ENCODE data around the gene ISOC2. TPM values are rescaled to one million over a fixed set of nuclear protein-coding genes. Genes with fewer than 3 reads are reported as not detected.
A peak's percentile ranks its signal among the peaks of the same experiment; 100 is the strongest.

ISOC2 gene
- total RNA-seq, 6 experiments from 2014 or later = 69.4 to 222 (median 100) TPM

GRCh38 chr19:55503502-55504251 is 42.2 kb upstream of the ISOC2 start:
- no peak for TF ChIP-seq POLR2A (IDR thresholded peaks at IDR 0.05)
- TF ChIP-seq, protein P1, sequence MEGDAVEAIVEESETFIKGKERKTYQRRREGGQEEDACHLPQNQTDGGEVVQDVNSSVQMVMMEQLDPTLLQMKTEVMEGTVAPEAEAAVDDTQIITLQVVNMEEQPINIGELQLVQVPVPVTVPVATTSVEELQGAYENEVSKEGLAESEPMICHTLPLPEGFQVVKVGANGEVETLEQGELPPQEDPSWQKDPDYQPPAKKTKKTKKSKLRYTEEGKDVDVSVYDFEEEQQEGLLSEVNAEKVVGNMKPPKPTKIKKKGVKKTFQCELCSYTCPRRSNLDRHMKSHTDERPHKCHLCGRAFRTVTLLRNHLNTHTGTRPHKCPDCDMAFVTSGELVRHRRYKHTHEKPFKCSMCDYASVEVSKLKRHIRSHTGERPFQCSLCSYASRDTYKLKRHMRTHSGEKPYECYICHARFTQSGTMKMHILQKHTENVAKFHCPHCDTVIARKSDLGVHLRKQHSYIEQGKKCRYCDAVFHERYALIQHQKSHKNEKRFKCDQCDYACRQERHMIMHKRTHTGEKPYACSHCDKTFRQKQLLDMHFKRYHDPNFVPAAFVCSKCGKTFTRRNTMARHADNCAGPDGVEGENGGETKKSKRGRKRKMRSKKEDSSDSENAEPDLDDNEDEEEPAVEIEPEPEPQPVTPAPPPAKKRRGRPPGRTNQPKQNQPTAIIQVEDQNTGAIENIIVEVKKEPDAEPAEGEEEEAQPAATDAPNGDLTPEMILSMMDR (IDR thresholded peaks at IDR 0.05) = peak; percentile 94 to 97 (median 94)
- no peaks in the 10 kb centered on the region for H3K9me3 ChIP-seq
- ATAC-seq = peak; percentile 87 to 97 (median 94)
- no peak overlapping the region for H3K27ac ChIP-seq
- intact Hi-C loops (cut with DNase I) = no loop called here
- peak; percentile 86 to 95 (median 88) for DNase-seq
- H3K4me1 ChIP-seq = no peaks in the 10 kb centered on the region
- 21% methylated on average over 44 of the region's 64 CpGs for WGBS (ENCODE audit: insufficient coverage, low coverage, low lambda C conversion rate, missing lambda C conversion rate)
- H3K27me3 ChIP-seq = no peaks in the 10 kb centered on the region
- H3K4me3 ChIP-seq = peak overlapping the region; percentile 28 to 45 (median 37)
- H3K36me3 ChIP-seq = no peaks in the 10 kb centered on the region

DNA sequence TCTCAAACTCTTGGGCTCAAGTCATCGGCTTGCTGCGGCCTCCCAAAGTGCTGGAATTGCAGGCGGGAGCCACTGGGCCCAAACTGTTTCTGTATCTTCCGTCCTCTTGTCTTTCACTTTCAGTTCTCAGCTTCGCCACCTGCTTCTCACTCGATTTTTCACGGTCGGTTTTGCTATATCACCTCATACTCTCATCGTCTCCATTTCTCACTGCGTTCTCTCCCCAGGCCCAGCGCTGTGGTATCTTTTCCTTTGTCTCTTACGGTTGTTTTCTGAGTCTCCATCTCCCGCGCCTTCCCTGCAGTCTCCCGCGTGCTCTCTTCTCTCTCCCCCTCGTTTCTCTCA is 41.7 kb upstream of the ISOC2 start:
- Histone ChIP-seq H3K27ac (no peak overlapping the region), H3K9me3 (no peaks in the 10 kb centered on the region), H3K4me1 (no peaks in the 10 kb centered on the region), H3K4me3 (no peak overlapping the region), H3K36me3 (no peaks in the 10 kb centered on the region), H3K27me3 (no peaks in the 10 kb centered on the region)
- WGBS (ENCODE audit: insufficient coverage, low coverage, low lambda C conversion rate, missing lambda C conversion rate) = 74% methylated on average over 9 of the region's 17 CpGs
- TF ChIP-seq POLR2A (IDR thresholded peaks at IDR 0.05) = no peak
- TF ChIP-seq, protein P1 (IDR thresholded peaks at IDR 0.05) = no peak
- no peak for DNase-seq
- intact Hi-C loops (cut with DNase I) = no loop called here
- ATAC-seq = no peak

GRCh38 chr19:55502197-55502952 is 40.9 kb upstream of the ISOC2 start:
- Histone ChIP-seq H3K27ac (no peak overlapping the region), H3K9me3 (no peaks in the 10 kb centered on the region), H3K27me3 (no peaks in the 10 kb centered on the region), H3K4me3 (no peak overlapping the region), H3K36me3 (no peaks in the 10 kb centered on the region), H3K4me1 (no peaks in the 10 kb centered on the region)
- WGBS (ENCODE audit: insufficient coverage, low coverage, low lambda C conversion rate, missing lambda C conversion rate) = 88% methylated on average over 6 of the region's 9 CpGs
- TF ChIP-seq, protein P1 (IDR thresholded peaks at IDR 0.05) = no peak
- TF ChIP-seq POLR2A (IDR thresholded peaks at IDR 0.05) = no peak
- DNase-seq = no peak
- ATAC-seq = no peak
- intact Hi-C loops (cut with DNase I) = no loop called here

GRCh38 chr19:55500368-55500952 is 39.0 kb upstream of the ISOC2 start:
- WGBS (ENCODE audit: insufficient coverage, low coverage, low lambda C conversion rate, missing lambda C conversion rate) = 65% methylated on average over 2 of the region's 26 CpGs
- no peak for DNase-seq

More at GRCh38 chr19:55500368-55500952, 39.0 kb upstream of the ISOC2 start:
- Histone ChIP-seq H3K27ac (no peak overlapping the region), H3K4me1 (no peaks in the 10 kb centered on the region), H3K4me3 (no peak overlapping the region), H3K9me3 (no peaks in the 10 kb centered on the region), H3K36me3 (no peaks in the 10 kb centered on the region), H3K27me3 (no peaks in the 10 kb centered on the region)
- TF ChIP-seq, protein P1 (IDR thresholded peaks at IDR 0.05) = no peak
- no peak for TF ChIP-seq POLR2A (IDR thresholded peaks at IDR 0.05)
- no peak for ATAC-seq
- intact Hi-C loops (cut with DNase I) = no loop called here

All from right lobe of liver (tissue), 6 donors.